Liver (tissue), 9 donors: Measurements from ENCODE around the gene SH3RF3. TPM values are rescaled to one million over a fixed set of nuclear protein-coding genes. Genes with fewer than 3 reads are reported as not detected.

Experiments used
- DNase-seq: peaks from one replicate; pipeline ENCODE4 v3.0.0-alpha.2; 2017; ENCODE audit warnings: low spot score
- H3K27ac ChIP-seq, 2 donors: one replicate each; pipeline ENCODE4 v1.7.0; 2013; ENCODE audit warnings: inconsistent platforms in 2 of 2, low read length in 2 of 2, control low read depth in 1 of 2, low read depth in 1 of 2, mild to moderate bottlenecking in 1 of 2
- H3K27me3 ChIP-seq, 4 donors: one replicate each; pipeline versions ENCODE4 v1.6.1 to v1.7.0; 2013; ENCODE audit warnings: low read length in 3 of 4, inconsistent platforms in 1 of 4, mild to moderate bottlenecking in 1 of 4, moderate library complexity in 1 of 4; ENCODE audit not compliant: control insufficient read depth in 4 of 4, insufficient read depth in 4 of 4
- H3K36me3 ChIP-seq, 4 donors: one replicate each; pipeline versions ENCODE4 v1.6.1 to v1.7.0; 2013; ENCODE audit warnings: low read length in 3 of 4, mild to moderate bottlenecking in 3 of 4, low read depth in 1 of 4, moderate library complexity in 1 of 4; ENCODE audit not compliant: control insufficient read depth in 4 of 4, insufficient read depth in 3 of 4
- H3K4me1 ChIP-seq, 4 donors: one replicate each; pipeline versions ENCODE4 v1.6.1 to v1.7.0; 2013; ENCODE audit warnings: low read length in 3 of 4, mild to moderate bottlenecking in 3 of 4, moderate library complexity in 1 of 4; ENCODE audit not compliant: control insufficient read depth in 4 of 4, insufficient read depth in 4 of 4
- H3K4me3 ChIP-seq, 3 donors: one replicate each; pipeline versions ENCODE4 v1.6.1 to v1.7.0; 2013; ENCODE audit warnings: low read length in 3 of 3, control low read depth in 1 of 3, low read depth in 1 of 3, mild to moderate bottlenecking in 1 of 3
- H3K9ac ChIP-seq, 2 donors: one replicate each; pipeline ENCODE4 v1.7.0; 2013; ENCODE audit warnings: low read length in 2 of 2, mild to moderate bottlenecking in 2 of 2, moderate library complexity in 2 of 2, control low read depth in 1 of 2, low read depth in 1 of 2
- H3K9me3 ChIP-seq, 4 donors: one replicate each; pipeline versions ENCODE4 v1.6.1 to v1.7.0; 2013; ENCODE audit warnings: low read length in 3 of 4; ENCODE audit not compliant: control insufficient read depth in 4 of 4
- FOXA1 ChIP-seq: IDR thresholded peaks from 2 replicates; pipeline ENCODE4 v1.6.1; 2016; ENCODE audit warnings: antibody characterized with exemption
- FOXA2 ChIP-seq: IDR thresholded peaks from 2 replicates; pipeline ENCODE4 v1.6.1; 2016; ENCODE audit warnings: antibody characterized with exemption
- GABPA ChIP-seq, 2 donors: IDR thresholded peaks in 1 of 2; conservative IDR thresholded peaks in 1 of 2; 2 replicates each; pipeline ENCODE4 v1.6.1; 2016; ENCODE audit warnings: antibody characterized with exemption in 2 of 2, mild to moderate bottlenecking in 1 of 2, moderate library complexity in 1 of 2
- HNF4A ChIP-seq, 2 donors: conservative IDR thresholded peaks; 2 replicates each; pipeline ENCODE4 v1.6.1; 2016; ENCODE audit warnings: antibody characterized with exemption in 2 of 2, mild to moderate bottlenecking in 2 of 2
- HNF4G ChIP-seq: IDR thresholded peaks from 2 replicates; pipeline ENCODE4 v1.6.1; 2016; ENCODE audit warnings: antibody characterized with exemption
- JUND ChIP-seq, 2 donors: IDR thresholded peaks; 2 replicates each; pipeline ENCODE4 v1.6.1; 2016; ENCODE audit warnings: antibody characterized with exemption in 2 of 2
- NR2F2 ChIP-seq: IDR thresholded peaks from 2 replicates; pipeline ENCODE4 v1.6.1; 2016; ENCODE audit warnings: antibody characterized with exemption
- RAD21 ChIP-seq, 2 donors: IDR thresholded peaks; 2 replicates each; pipeline ENCODE4 v1.6.1; 2016; ENCODE audit warnings: antibody characterized with exemption in 2 of 2, mild to moderate bottlenecking in 2 of 2
- RXRA ChIP-seq, 2 donors: IDR thresholded peaks; 2 replicates each; pipeline ENCODE4 v1.6.1; 2017 to 2018; ENCODE audit warnings: antibody characterized with exemption in 2 of 2, mild to moderate bottlenecking in 1 of 2
- SP1 ChIP-seq: IDR thresholded peaks from 2 replicates; pipeline ENCODE4 v1.6.1; 2018; ENCODE audit warnings: antibody characterized with exemption, mild to moderate bottlenecking
- WGBS: extraction: QIAGEN DNeasy Blood & Tissue Kit; methylation state at CpG from one replicate; pipeline ENCODE4 v1.1.7; 2013; 5-methylcytosine and 5-hydroxymethylcytosine counted together
- polyA plus RNA-seq, 2 donors: library from polyadenylated mRNA; stranded (reverse) in 1 of 2; unstranded in 1 of 2; fragments of 200-250 nt in 1 of 2; fragments of >200 nt in 1 of 2; fragmentation: Nextera tagmentation in 1 of 2; extraction: Ambion mirVana in 1 of 2; gene quantifications; one replicate each; pipeline versions ENCODE4 v1.2.1 to v1.2.3, GENCODE V29; 2013 to 2015
- total RNA-seq, 2 donors: library from RNA; depleted of rRNA; stranded (reverse); fragments of >200 nt; gene quantifications; one replicate each; pipeline ENCODE4 v1.2.3, GENCODE V29; 2014
- TF ChIP-seq, protein P1 (sequence below): IDR thresholded peaks from 2 replicates; pipeline ENCODE4 v1.6.1; 2016; ENCODE audit warnings: antibody characterized with exemption
- TF ChIP-seq, protein P2 (sequence below): IDR thresholded peaks from 2 replicates; pipeline ENCODE4 v1.6.1; 2016; ENCODE audit warnings: antibody characterized with exemption
- TF ChIP-seq, protein P3 (sequence below): IDR thresholded peaks from 2 replicates; pipeline ENCODE4 v1.6.1; 2016; ENCODE audit warnings: antibody characterized with exemption
- TF ChIP-seq, protein P4 (sequence below): IDR thresholded peaks from 2 replicates; pipeline ENCODE4 v1.6.1; 2016; ENCODE audit warnings: antibody characterized with exemption, mild to moderate bottlenecking
- TF ChIP-seq, protein P5 (sequence below): fragments of 150-350 bp; IDR thresholded peaks from 2 replicates; pipeline ENCODE4 v1.5.1; 2017; ENCODE audit warnings: improper control_type of control experiment, low read depth, low read length; ENCODE audit not compliant: missing input control
- donor health status: healthy.
- donor health status: healthy.
- donor health status: healthy.
- donor health status: healthy.
- donor health status: healthy.

Gene SH3RF3
- total and polyA plus RNA-seq, 4 donors, result 0.11 to 1.0 (median 0.54) TPM

DNA sequence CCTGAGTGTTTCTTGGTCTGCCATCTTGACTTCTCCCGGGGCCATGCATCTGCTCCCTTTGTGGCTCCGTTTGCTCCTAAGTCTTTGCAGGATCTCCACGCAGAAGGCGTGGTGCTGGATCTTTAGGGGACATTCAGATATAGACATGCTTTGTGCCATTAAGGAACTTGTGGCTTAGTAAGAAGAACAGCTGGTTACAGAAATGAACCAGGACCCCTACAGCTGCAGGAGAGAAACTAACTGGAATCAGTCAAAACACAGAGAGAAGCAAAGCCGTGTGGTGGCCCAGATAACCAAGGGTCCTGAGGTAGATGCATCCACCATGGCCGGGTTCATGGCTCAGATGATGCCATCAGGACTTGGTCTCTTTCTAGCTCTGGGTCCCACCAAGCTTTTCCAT is 97.6 kb downstream of the SH3RF3 start:
- Histone ChIP-seq H3K27ac (no peak overlapping the region), H3K4me1 (peaks cover 2 to 13% (median 6%) of the 10 kb centered on the region in 4 donors), H3K9ac (no peak overlapping the region), H3K36me3 (no peaks in the 10 kb centered on the region), H3K27me3 (no peaks in the 10 kb centered on the region), H3K9me3 (no peaks in the 10 kb centered on the region), H3K4me3 (no peak overlapping the region)
- 93% methylated on average over 6 of the region's 6 CpGs for WGBS
- TF ChIP-seq, protein P1, sequence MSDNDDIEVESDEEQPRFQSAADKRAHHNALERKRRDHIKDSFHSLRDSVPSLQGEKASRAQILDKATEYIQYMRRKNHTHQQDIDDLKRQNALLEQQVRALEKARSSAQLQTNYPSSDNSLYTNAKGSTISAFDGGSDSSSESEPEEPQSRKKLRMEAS, result no peak
- no peak for TF ChIP-seq NR2F2
- no peak for TF ChIP-seq HNF4G
- TF ChIP-seq, protein P2, sequence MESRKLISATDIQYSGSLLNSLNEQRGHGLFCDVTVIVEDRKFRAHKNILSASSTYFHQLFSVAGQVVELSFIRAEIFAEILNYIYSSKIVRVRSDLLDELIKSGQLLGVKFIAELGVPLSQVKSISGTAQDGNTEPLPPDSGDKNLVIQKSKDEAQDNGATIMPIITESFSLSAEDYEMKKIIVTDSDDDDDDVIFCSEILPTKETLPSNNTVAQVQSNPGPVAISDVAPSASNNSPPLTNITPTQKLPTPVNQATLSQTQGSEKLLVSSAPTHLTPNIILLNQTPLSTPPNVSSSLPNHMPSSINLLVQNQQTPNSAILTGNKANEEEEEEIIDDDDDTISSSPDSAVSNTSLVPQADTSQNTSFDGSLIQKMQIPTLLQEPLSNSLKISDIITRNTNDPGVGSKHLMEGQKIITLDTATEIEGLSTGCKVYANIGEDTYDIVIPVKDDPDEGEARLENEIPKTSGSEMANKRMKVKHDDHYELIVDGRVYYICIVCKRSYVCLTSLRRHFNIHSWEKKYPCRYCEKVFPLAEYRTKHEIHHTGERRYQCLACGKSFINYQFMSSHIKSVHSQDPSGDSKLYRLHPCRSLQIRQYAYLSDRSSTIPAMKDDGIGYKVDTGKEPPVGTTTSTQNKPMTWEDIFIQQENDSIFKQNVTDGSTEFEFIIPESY, result no peak
- TF ChIP-seq HNF4A (conservative IDR thresholded peaks at IDR 0.05), result no peak
- TF ChIP-seq GABPA (IDR thresholded peaks at IDR 0.05 in 1 of 2, conservative IDR thresholded peaks at IDR 0.05 in 1 of 2), result no peak
- TF ChIP-seq, protein P3, sequence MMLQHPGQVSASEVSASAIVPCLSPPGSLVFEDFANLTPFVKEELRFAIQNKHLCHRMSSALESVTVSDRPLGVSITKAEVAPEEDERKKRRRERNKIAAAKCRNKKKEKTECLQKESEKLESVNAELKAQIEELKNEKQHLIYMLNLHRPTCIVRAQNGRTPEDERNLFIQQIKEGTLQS, result no peak
- TF ChIP-seq RXRA (IDR thresholded peaks at IDR 0.05), result no peak
- no peak for TF ChIP-seq JUND (IDR thresholded peaks at IDR 0.05)
- TF ChIP-seq, protein P4, sequence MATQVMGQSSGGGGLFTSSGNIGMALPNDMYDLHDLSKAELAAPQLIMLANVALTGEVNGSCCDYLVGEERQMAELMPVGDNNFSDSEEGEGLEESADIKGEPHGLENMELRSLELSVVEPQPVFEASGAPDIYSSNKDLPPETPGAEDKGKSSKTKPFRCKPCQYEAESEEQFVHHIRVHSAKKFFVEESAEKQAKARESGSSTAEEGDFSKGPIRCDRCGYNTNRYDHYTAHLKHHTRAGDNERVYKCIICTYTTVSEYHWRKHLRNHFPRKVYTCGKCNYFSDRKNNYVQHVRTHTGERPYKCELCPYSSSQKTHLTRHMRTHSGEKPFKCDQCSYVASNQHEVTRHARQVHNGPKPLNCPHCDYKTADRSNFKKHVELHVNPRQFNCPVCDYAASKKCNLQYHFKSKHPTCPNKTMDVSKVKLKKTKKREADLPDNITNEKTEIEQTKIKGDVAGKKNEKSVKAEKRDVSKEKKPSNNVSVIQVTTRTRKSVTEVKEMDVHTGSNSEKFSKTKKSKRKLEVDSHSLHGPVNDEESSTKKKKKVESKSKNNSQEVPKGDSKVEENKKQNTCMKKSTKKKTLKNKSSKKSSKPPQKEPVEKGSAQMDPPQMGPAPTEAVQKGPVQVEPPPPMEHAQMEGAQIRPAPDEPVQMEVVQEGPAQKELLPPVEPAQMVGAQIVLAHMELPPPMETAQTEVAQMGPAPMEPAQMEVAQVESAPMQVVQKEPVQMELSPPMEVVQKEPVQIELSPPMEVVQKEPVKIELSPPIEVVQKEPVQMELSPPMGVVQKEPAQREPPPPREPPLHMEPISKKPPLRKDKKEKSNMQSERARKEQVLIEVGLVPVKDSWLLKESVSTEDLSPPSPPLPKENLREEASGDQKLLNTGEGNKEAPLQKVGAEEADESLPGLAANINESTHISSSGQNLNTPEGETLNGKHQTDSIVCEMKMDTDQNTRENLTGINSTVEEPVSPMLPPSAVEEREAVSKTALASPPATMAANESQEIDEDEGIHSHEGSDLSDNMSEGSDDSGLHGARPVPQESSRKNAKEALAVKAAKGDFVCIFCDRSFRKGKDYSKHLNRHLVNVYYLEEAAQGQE, result no peak
- no peak for TF ChIP-seq FOXA2
- no peak for TF ChIP-seq SP1
- TF ChIP-seq FOXA1, result no peak
- TF ChIP-seq, protein P5, sequence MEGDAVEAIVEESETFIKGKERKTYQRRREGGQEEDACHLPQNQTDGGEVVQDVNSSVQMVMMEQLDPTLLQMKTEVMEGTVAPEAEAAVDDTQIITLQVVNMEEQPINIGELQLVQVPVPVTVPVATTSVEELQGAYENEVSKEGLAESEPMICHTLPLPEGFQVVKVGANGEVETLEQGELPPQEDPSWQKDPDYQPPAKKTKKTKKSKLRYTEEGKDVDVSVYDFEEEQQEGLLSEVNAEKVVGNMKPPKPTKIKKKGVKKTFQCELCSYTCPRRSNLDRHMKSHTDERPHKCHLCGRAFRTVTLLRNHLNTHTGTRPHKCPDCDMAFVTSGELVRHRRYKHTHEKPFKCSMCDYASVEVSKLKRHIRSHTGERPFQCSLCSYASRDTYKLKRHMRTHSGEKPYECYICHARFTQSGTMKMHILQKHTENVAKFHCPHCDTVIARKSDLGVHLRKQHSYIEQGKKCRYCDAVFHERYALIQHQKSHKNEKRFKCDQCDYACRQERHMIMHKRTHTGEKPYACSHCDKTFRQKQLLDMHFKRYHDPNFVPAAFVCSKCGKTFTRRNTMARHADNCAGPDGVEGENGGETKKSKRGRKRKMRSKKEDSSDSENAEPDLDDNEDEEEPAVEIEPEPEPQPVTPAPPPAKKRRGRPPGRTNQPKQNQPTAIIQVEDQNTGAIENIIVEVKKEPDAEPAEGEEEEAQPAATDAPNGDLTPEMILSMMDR, result no peak
- no peak for DNase-seq

DNA sequence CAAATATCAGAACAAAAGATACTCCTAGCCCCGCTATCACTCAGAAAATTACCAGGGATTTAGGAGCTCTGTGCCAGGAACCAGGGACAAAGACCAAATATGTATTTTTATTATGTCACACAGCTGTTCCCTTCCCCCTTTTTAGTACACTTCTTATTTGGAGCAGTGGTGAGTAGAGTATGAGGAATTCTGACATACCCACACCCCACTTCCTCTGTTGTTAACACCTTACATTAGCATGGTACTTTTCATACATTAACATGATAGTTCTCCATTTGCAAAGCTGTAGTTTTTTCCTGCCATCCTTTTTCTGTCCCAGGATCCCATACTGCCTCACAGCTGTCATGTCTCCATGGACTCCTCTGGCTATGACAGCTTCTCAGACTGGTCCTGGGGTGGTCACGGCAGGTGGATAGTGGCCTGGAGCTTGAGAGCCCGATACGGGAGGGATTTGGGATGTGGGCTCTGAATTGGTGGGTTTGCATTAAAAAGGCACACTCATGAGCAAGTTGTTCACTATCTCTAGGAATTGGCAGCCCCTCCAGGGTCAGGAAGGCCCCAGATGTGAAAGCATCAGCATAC is 100.2 kb downstream of the SH3RF3 start:
- Histone ChIP-seq H3K9me3 (no peaks in the 10 kb centered on the region), H3K4me3 (no peak overlapping the region), H3K36me3 (no peaks in the 10 kb centered on the region), H3K27me3 (no peaks in the 10 kb centered on the region), H3K27ac (no peak overlapping the region), H3K4me1 (peaks cover 2 to 13% (median 6%) of the 10 kb centered on the region in 4 donors), H3K9ac (no peak overlapping the region)
- DNase-seq, result no peak
- 97% methylated on average over 4 of the region's 4 CpGs for WGBS
- TF ChIP-seq RAD21 (IDR thresholded peaks at IDR 0.05), result no peak
- no peak for TF ChIP-seq SP1
- TF ChIP-seq, protein P2, result no peak
- TF ChIP-seq NR2F2, result no peak
- TF ChIP-seq, protein P4, result no peak
- TF ChIP-seq RXRA (IDR thresholded peaks at IDR 0.05), result no peak
- no peak for TF ChIP-seq FOXA1
